ENCODE results near the gene SNX5.

SNX5 gene

GRCh38 chr20:17921774-17922173, 46.8 kb downstream of the SNX5 start:
- FAIRE-seq (no peak), DNase-seq (ENCODE audit: insufficient read length, low spot score) (no peak)

DNA sequence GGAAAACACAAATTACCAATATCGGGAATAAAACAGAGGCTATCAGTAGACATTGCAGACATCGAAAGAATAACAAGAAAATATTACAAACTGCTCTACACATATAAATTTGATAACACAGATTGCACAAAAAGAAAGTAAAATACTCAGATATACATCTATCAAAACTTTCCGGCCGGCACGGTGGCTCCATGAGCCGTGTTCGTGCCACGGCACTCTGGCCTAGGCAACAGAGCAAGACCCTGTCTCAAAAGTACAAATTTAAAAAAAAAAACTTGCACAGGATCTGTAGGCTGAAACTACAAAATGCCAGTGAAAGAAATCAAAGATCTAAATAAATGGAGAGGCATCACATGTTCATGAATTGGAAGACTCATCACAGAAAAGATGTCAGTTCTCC, 49.4 kb downstream of the SNX5 start:
- no peak for DNase-seq (ENCODE audit: insufficient read length, low spot score)
- no peak for FAIRE-seq

GRCh38 chr20:17917832-17918618, 50.6 kb downstream of the SNX5 start:
- no peak for FAIRE-seq
- DNase-seq (ENCODE audit: insufficient read length, low spot score) = no peak

GRCh38 chr20:17916433-17916891, 52.1 kb downstream of the SNX5 start:
- DNase-seq (ENCODE audit: insufficient read length, low spot score) (no peak), FAIRE-seq (peak; percentile 40)

GRCh38 chr20:17914957-17915356, 53.6 kb downstream of the SNX5 start:
- DNase-seq (ENCODE audit: insufficient read length, low spot score) = no peak
- FAIRE-seq = no peak

- no peak for FAIRE-seq
- DNase-seq (ENCODE audit: insufficient read length, low spot score) = no peak
These were observed 55.7 kb downstream of the SNX5 start for GRCh38 chr20:17912916-17913315.

- FAIRE-seq (no peak), DNase-seq (ENCODE audit: insufficient read length, low spot score) (no peak)
These were observed 56.7 kb downstream of the SNX5 start for GRCh38 chr20:17911927-17912326.

GRCh38 chr20:17910828-17911294, 57.7 kb downstream of the SNX5 start:
- no peak for FAIRE-seq
- no peak for DNase-seq (ENCODE audit: insufficient read length, low spot score)

DNA sequence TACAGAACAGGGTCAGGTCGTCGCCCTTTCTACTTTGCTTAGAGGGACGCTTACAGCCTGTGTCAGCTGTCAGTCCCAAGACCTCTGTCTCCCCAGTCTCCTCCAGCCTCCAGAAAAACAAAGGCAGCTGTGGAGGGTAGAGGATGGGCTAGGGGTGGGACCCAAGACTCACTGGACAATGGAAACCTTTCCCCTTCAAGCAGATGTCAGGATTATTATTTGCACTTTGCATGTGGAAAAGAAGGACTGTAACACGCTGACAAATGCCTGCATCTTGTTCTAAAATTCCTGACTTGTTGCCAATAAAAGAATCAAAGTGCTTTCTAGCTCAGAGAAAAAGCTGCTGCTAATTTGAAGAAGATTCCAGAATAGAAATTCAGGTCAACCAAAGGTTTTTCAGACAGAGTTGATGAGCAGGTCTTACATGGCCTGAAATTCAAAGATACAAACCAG, 58.7 kb downstream of the SNX5 start:
- FAIRE-seq = no peak
- DNase-seq (ENCODE audit: insufficient read length, low spot score) = no peak

DNA sequence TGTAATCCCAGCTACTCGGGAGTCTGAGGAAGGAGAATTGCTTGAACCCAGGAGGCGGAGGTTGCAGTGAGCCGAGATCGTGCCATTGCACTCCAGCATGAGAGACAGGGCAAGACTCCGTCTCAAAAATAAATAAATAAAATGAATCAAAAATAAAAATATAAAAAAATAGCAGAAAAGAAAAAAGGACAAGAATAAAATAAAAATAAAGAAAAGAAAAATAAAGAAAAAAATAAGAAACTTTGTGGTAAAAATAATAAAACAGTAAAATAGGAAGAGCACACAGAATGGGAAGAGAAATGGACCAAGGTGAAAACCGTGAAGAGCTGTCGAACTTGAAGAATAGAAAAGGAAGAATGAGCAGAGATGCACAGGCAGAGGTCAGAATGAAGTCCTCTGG, 63.0 kb downstream of the SNX5 start:
- no peak for DNase-seq (ENCODE audit: insufficient read length, low spot score)
- no peak for FAIRE-seq

DNA sequence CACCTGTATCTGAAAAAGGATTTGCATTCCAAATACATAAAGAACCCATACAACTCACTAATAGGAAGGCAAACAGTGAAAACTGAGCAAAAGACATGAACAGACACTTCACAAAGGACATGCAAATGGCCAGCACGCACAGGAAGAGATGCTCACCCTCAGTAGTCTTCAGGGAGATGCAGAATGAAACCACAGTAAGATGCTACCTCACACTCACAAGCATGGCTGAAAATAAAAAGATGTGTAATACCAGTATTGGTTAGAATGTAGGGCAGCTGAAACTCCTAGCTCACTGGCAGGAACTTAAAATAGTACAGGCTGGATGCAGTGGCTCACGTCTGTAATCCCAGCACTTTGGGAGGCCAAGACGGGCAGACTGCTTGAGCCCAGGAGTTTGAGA, 64.6 kb downstream of the SNX5 start:
- DNase-seq (ENCODE audit: insufficient read length, low spot score) = peak; percentile 21
- FAIRE-seq = peak; percentile 87

GRCh38 chr20:17902531-17903083, 66.0 kb downstream of the SNX5 start:
- DNase-seq (ENCODE audit: insufficient read length, low spot score) (no peak), FAIRE-seq (no peak)

GRCh38 chr20:17901971-17902370, 66.6 kb downstream of the SNX5 start:
- FAIRE-seq = no peak
- no peak for DNase-seq (ENCODE audit: insufficient read length, low spot score)

- FAIRE-seq = peak; percentile 83
- peak; percentile 33 for DNase-seq (ENCODE audit: insufficient read length, low spot score)
These were observed 70.0 kb downstream of the SNX5 start for GRCh38 chr20:17898548-17898994.

GRCh38 chr20:17897566-17898307, 70.9 kb downstream of the SNX5 start:
- FAIRE-seq (no peak), DNase-seq (ENCODE audit: insufficient read length, low spot score) (no peak)

- FAIRE-seq = no peak
These were observed 71.7 kb downstream of the SNX5 start for GRCh38 chr20:17896771-17897369.

DNA sequence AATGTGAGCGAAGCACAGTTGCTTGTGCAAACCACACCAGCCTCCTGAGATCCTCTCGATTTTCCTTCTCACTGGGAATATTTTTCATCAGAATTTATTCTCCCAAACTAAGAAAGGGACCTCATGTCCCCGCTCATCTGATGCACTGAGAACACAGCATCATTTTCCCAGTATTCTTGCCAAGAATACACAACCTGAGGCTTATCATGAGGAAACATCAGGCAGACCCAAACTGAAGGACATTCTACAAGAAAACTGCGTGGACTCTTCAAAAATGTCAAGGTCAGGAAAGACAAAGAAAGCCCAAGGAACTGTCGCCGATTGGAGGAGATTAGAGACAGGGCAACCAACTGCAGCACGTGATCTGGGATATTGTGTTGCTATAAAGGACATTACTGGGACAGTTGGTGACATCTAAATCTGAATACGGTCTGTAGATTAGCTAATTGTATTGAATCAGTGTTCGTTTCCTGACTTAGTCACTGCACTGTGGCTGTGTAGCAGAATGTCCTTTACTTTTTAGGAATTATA, 72.3 kb downstream of the SNX5 start:
- FAIRE-seq = no peak

More at GRCh38 chr20:17896771-17897369, 71.7 kb downstream of the SNX5 start:
- DNase-seq (ENCODE audit: insufficient read length, low spot score) = no peak

DNA sequence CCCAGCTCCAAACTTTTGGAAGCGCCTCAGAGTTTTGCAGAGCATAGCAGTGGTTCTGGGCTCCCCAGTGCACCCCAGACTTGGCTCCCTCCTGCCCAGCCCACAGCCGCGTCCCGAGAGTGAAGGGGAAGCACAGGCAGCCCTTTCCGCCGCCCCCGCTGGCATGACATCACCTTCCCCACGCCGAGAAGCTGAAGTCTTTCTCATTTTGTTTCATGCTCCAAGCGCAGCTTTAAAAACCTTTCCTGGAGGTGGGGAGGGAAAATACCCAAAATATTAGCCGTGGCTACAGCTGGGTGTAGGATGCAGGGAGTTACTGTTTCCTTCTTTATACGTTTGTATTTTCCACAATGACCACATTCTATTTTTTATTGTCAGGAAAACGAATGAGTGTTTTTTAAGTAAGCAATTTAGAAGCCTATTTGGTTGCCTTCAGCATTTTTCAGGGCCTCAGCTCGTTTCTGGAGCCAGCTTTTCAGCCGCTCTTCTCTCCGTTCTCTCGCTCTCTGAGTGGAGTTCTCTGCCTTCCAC, 72.9 kb downstream of the SNX5 start:
- FAIRE-seq = peak; percentile 53

More for the DNA sequence above, 72.3 kb downstream of the SNX5 start:
- no peak for DNase-seq (ENCODE audit: insufficient read length, low spot score)

GRCh38 chr20:17893445-17893844, 75.1 kb downstream of the SNX5 start:
- FAIRE-seq = no peak
- no peak for DNase-seq (ENCODE audit: insufficient read length, low spot score)

More for the DNA sequence above, 72.9 kb downstream of the SNX5 start:
- no peak for DNase-seq (ENCODE audit: insufficient read length, low spot score)

DNA sequence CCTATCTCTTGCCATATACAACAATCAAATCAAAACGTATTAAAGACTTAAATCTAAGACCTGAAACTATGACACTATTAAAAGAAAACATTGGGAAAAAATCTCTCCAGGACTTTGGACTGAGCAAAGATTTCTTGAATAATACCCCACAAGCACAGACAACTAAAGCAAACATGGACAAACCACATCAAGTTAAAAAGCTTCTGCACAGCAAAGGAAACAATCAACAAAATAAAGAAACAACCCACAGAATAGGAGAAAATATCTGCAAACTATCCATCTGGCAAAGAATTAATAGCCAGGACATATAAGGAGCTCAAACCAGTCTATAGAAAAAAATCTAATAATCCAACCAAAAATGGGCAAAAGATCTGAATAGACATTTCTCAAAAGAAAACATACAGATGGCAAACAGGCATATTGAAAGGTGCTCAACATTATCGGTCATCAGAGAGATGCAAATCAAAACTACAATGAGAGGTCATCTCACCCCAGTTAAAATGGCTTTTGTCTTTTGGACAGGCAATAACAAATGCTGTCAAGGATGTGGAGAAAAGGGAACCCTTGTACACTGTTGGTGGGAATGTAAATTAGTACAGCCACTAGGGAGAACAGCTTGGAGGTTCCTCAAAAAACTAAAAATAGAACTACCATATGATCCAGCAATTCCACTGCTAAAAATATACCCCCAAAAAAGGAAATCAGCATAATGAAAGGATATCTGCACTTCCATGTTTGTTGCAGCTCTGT, 76.2 kb downstream of the SNX5 start:
- no peak for FAIRE-seq
- DNase-seq (ENCODE audit: insufficient read length, low spot score) = no peak

Data from GM19239 (cell line).